Neural cell (in vitro differentiated cells): ENCODE results near the gene CDC42BPB. TPM values are rescaled to one million over a fixed set of nuclear protein-coding genes. Genes with fewer than 3 reads are reported as not detected.

Experiments
- H2AFZ ChIP-seq: fragments of 200-600, 300-800 bp; sonication (generic), shearing (Covaris generic); 2 replicates; pipeline ENCODE4 v1.6.0; 2014; ENCODE audit warnings: low read depth, mild to moderate bottlenecking, antibody characterized with exemption, low read length, moderate library complexity
- H3F3A ChIP-seq: fragments of 200-600 bp; shearing (Covaris generic); 2 replicates; pipeline ENCODE4 v1.6.1; 2016; ENCODE audit warnings: mild to moderate bottlenecking, moderate library complexity, mixed read lengths, antibody characterized with exemption, low read length; ENCODE audit not compliant: insufficient read depth, poor library complexity, severe bottlenecking
- H3K27ac ChIP-seq: fragments of 200-600, 300-800 bp; sonication (generic), shearing (Covaris generic); 2 replicates; pipeline ENCODE4 v1.5.1; 2014; ENCODE audit warnings: mild to moderate bottlenecking, low read length, moderate library complexity
- H3K27me3 ChIP-seq: fragments of 300-800, 200-600 bp; sonication (generic), shearing (Covaris generic); 2 replicates; pipeline ENCODE4 v1.6.0; 2014; ENCODE audit warnings: mild to moderate bottlenecking, low read depth, low read length, moderate library complexity; ENCODE audit not compliant: insufficient read depth
- H3K36me3 ChIP-seq: fragments of 300-800, 200-600 bp; sonication (generic), shearing (Covaris generic); 2 replicates; pipeline ENCODE4 v1.5.1; 2014; ENCODE audit warnings: mild to moderate bottlenecking, antibody characterized with exemption, low read length, moderate library complexity; ENCODE audit not compliant: insufficient read depth
- H3K4me2 ChIP-seq: fragments of 300-800, 200-600 bp; sonication (generic), shearing (Covaris generic); 2 replicates; pipeline ENCODE4 v1.6.0; 2014; ENCODE audit warnings: mild to moderate bottlenecking, low read length
- H3K4me3 ChIP-seq: fragments of 300-800, 200-600 bp; sonication (generic), shearing (Covaris generic); 2 replicates; pipeline ENCODE4 v1.5.1; 2014; ENCODE audit warnings: mild to moderate bottlenecking, low read length, moderate library complexity
- H3K79me2 ChIP-seq: fragments of 200-600 bp; shearing (Covaris generic); replicated peaks from 2 replicates; pipeline ENCODE4 v1.6.0; 2014; ENCODE audit warnings: mild to moderate bottlenecking, low read length, moderate library complexity; ENCODE audit not compliant: insufficient read depth
- H3K9ac ChIP-seq: fragments of 300-800, 200-600 bp; sonication (generic), shearing (Covaris generic); 2 replicates; pipeline ENCODE4 v1.6.1; 2016; ENCODE audit warnings: mild to moderate bottlenecking, low read length, mixed read lengths
- H3K9me2 ChIP-seq: fragments of 200-600 bp; shearing (Covaris generic); 2 replicates; pipeline ENCODE4 v1.6.1; 2016; ENCODE audit warnings: mild to moderate bottlenecking, low read length, mixed read lengths; ENCODE audit not compliant: insufficient read depth
- H3K9me3 ChIP-seq: fragments of 200-600, 300-800 bp; sonication (generic), shearing (Covaris generic); 2 replicates; pipeline ENCODE4 v1.6.1; 2016; ENCODE audit warnings: mild to moderate bottlenecking, mixed run types, low read length, moderate library complexity, mixed read lengths
- H4K20me1 ChIP-seq: fragments of 200-600 bp; shearing (Covaris generic); 2 replicates; pipeline ENCODE4 v1.6.1; 2016; ENCODE audit warnings: mild to moderate bottlenecking, mixed run types; ENCODE audit not compliant: insufficient read depth
- CTCF ChIP-seq: fragments of 450-650 bp; IDR thresholded peaks from 2 replicates; pipeline ENCODE4 v1.5.1; 2014; ENCODE audit warnings: antibody characterized with exemption, mild to moderate bottlenecking, moderate library complexity; ENCODE audit not compliant: poor library complexity, severe bottlenecking
- EP300 ChIP-seq: fragments of 450-650 bp; conservative IDR thresholded peaks from 2 replicates; pipeline ENCODE4 v1.6.1; 2014; ENCODE audit warnings: antibody characterized with exemption, mild to moderate bottlenecking, moderate library complexity; ENCODE audit not compliant: poor library complexity, severe bottlenecking
- EZH2 ChIP-seq: fragments of 200-600, 300-800 bp; shearing (Covaris generic), sonication (generic); IDR thresholded peaks from 2 replicates; pipeline ENCODE4 v1.6.1; 2014; ENCODE audit warnings: antibody characterized with exemption, low read length, borderline replicate concordance, mild to moderate bottlenecking; ENCODE audit not compliant: insufficient read depth, poor library complexity, severe bottlenecking
- MXI1 ChIP-seq: fragments of 450-650 bp; conservative IDR thresholded peaks from 2 replicates; pipeline ENCODE4 v1.6.1; 2014; ENCODE audit warnings: antibody characterized with exemption, mild to moderate bottlenecking; ENCODE audit not compliant: poor library complexity, severe bottlenecking
- POLR2AphosphoS5 ChIP-seq: IDR thresholded peaks from 2 replicates; pipeline ENCODE4 v1.6.1; 2012
- RAD21 ChIP-seq: fragments of 450-650 bp; conservative IDR thresholded peaks from 2 replicates; pipeline ENCODE4 v1.6.1; 2014; ENCODE audit warnings: antibody characterized with exemption, mild to moderate bottlenecking, moderate library complexity
- REST ChIP-seq: IDR thresholded peaks from 2 replicates; pipeline ENCODE4 v1.6.1; 2012; ENCODE audit warnings: borderline replicate concordance
- SMC3 ChIP-seq: fragments of 450-650 bp; conservative IDR thresholded peaks from 2 replicates; pipeline ENCODE4 v1.6.1; 2014; ENCODE audit warnings: antibody characterized with exemption, mild to moderate bottlenecking, moderate library complexity; ENCODE audit not compliant: poor library complexity
- TAF1 ChIP-seq: IDR thresholded peaks from 2 replicates; pipeline ENCODE4 v1.6.1; 2012; ENCODE audit warnings: low read depth
- polyA plus RNA-seq: library from polyadenylated mRNA; depleted of rRNA; stranded (reverse); fragments of >200 nt; gene quantifications from 2 replicates; pipeline ENCODE4 v1.2.3, GENCODE V29; 2014

The CDC42BPB gene
- polyA plus RNA-seq, 1 donor from 2014 or later = 43.8 TPM

- no peaks in the 10 kb centered on the region for H3K79me2 ChIP-seq
- no peak overlapping the region for H3K4me3 ChIP-seq
- no peak overlapping the region for H2AFZ ChIP-seq
- TF ChIP-seq POLR2AphosphoS5 (no peak), CTCF (no peak), EZH2 (no peak), RAD21 (no peak), TAF1 (no peak), REST (no peak), EP300 (no peak), MXI1 (no peak), SMC3 (no peak)
- no peaks in the 10 kb centered on the region for H3F3A ChIP-seq
- H3K4me2 ChIP-seq = no peak overlapping the region
- H3K27ac ChIP-seq = no peak overlapping the region
- no peaks in the 10 kb centered on the region for H3K9me3 ChIP-seq
- no peak overlapping the region for H3K9ac ChIP-seq
- H3K27me3 ChIP-seq = no peaks in the 10 kb centered on the region
- no peaks in the 10 kb centered on the region for H3K9me2 ChIP-seq
- H4K20me1 ChIP-seq = no peaks in the 10 kb centered on the region
- no peaks in the 10 kb centered on the region for H3K36me3 ChIP-seq
Measured at GRCh38 chr14:103090481-103091020, 33.2 kb upstream of the CDC42BPB start.

GRCh38 chr14:103089386-103090335 is 32.3 kb upstream of the CDC42BPB start:
- Histone ChIP-seq H3K9me2 (no peaks in the 10 kb centered on the region), H3K4me2 (no peak overlapping the region), H4K20me1 (no peaks in the 10 kb centered on the region), H3F3A (no peaks in the 10 kb centered on the region), H3K27me3 (peaks cover 2% of the 10 kb centered on the region), H3K36me3 (no peaks in the 10 kb centered on the region), H3K9me3 (no peaks in the 10 kb centered on the region), H3K27ac (no peak overlapping the region), H3K9ac (no peak overlapping the region), H2AFZ (no peak overlapping the region), H3K79me2 (no peaks in the 10 kb centered on the region), H3K4me3 (no peak overlapping the region)
- TF ChIP-seq EP300 (no peak), POLR2AphosphoS5 (no peak), RAD21 (no peak), TAF1 (no peak), MXI1 (no peak), CTCF (no peak), SMC3 (no peak), REST (no peak), EZH2 (no peak)
